ENCODE data around the gene CBL.

Gene CBL

GRCh38 chr11:119315131-119316015 lies 109.2 kb downstream of the CBL start:
- DNase-seq, result peak; percentile 58 to 64

- no peak for DNase-seq
Observed at GRCh38 chr11:119316016-119316728, 110.0 kb downstream of the CBL start.

- DNase-seq, result no peak
Observed at GRCh38 chr11:119316729-119317591, 110.8 kb downstream of the CBL start, which contains the start of gene MCAM. TSS of gene MCAM (minus strand) at chr11:119317130. CDS start at chr11:119317101, 29 bp downstream.

- no peak for DNase-seq
Observed at GRCh38 chr11:119317592-119318239, 111.6 kb downstream of the CBL start.

- no peak for DNase-seq
Observed at GRCh38 chr11:119318240-119319135, 112.3 kb downstream of the CBL start.

GRCh38 chr11:119319136-119319699 lies 113.1 kb downstream of the CBL start:
- DNase-seq, result no peak

- DNase-seq, result no peak
Observed at GRCh38 chr11:119319700-119320239, 113.6 kb downstream of the CBL start.

- no peak for DNase-seq
Observed at GRCh38 chr11:119320240-119320775, 114.2 kb downstream of the CBL start.

- peak in 1 of 2 donors; percentile 32 for DNase-seq
Observed at GRCh38 chr11:119320776-119321524, 114.8 kb downstream of the CBL start.

- DNase-seq, result no peak
Observed at GRCh38 chr11:119322360-119322739, 116.2 kb downstream of the CBL start.

GRCh38 chr11:119322921-119323531 lies 116.9 kb downstream of the CBL start:
- DNase-seq, result no peak

- DNase-seq, result peak; percentile 69 to 84
Observed at GRCh38 chr11:119323532-119324033, 117.4 kb downstream of the CBL start.

GRCh38 chr11:119324189-119324588 lies 118.0 kb downstream of the CBL start:
- no peak for DNase-seq

- DNase-seq, result no peak
Observed at GRCh38 chr11:119329320-119329719, 123.2 kb downstream of the CBL start.

- no peak for DNase-seq
Observed at GRCh38 chr11:119330237-119330636, 124.1 kb downstream of the CBL start.

GRCh38 chr11:119332111-119332765 lies 126.1 kb downstream of the CBL start:
- no peak for DNase-seq

- DNase-seq, result peak; percentile 92 to 95
Observed at GRCh38 chr11:119334174-119334930, 128.2 kb downstream of the CBL start, which contains the start of gene RNF26. TSS of gene RNF26 (plus strand) at chr11:119334527. CDS start at chr11:119335123, 596 bp downstream.
